ENCODE data around the gene WNT3A. TPM values are rescaled to one million over a fixed set of nuclear protein-coding genes. Genes with fewer than 3 reads are reported as not detected.

WNT3A gene
- polyA plus RNA-seq, 3 donors = 0.12 to 0.23 (median 0.22) TPM

Other genes with a start within 250 kb of the WNT3A start
- gene PRSS38, start 191.3 kb upstream of the WNT3A start, polyA plus RNA-seq (ENCODE audit: insufficient read length in 3 of 3) = not detected
- 1 to 10 TPM; 1.6 to 1.7 (median 1.6) TPM for gene WNT9A, start 59.1 kb upstream of the WNT3A start, polyA plus RNA-seq (ENCODE audit: insufficient read length in 3 of 3)
- gene ARF1, start 75.7 kb downstream of the WNT3A start, polyA plus RNA-seq (ENCODE audit: insufficient read length in 3 of 3) = 100 to 1,000 TPM; 332 to 390 (median 367) TPM
- 10 to 100 TPM; 20.8 to 26.1 (median 23.3) TPM for gene C1orf35, start 96.3 kb downstream of the WNT3A start, polyA plus RNA-seq (ENCODE audit: insufficient read length in 3 of 3)
- 10 to 100 TPM; 48.5 to 55.6 (median 54.4) TPM for gene MRPL55, start 102.3 kb downstream of the WNT3A start, polyA plus RNA-seq (ENCODE audit: insufficient read length in 3 of 3)
- gene GUK1, start 133.3 kb downstream of the WNT3A start, polyA plus RNA-seq (ENCODE audit: insufficient read length in 3 of 3) = 100 to 1,000 TPM; 113 to 167 (median 157) TPM
- gene GJC2, start 142.9 kb downstream of the WNT3A start, polyA plus RNA-seq (ENCODE audit: insufficient read length in 3 of 3) = 1 to 10 TPM in 2 of 3 donors, under 1 TPM in 1; 0.59 to 1.1 (median 1.0) TPM
- 1 to 10 TPM; 5.9 to 8.1 (median 6.1) TPM for gene IBA57, start 158.8 kb downstream of the WNT3A start, polyA plus RNA-seq (ENCODE audit: insufficient read length in 3 of 3)
- gene OBSCN, start 201.0 kb downstream of the WNT3A start, polyA plus RNA-seq (ENCODE audit: insufficient read length in 3 of 3) = 10 to 100 TPM; 32.0 to 53.4 (median 48.5) TPM

Data from renal pelvis (tissue), 3 donors.